Activated naive CD8-positive, alpha-beta T cell (primary cell): ENCODE measurements around the gene MYCT1.
"Not testable (repeated sequence)": the region's sequence is repeated elsewhere in the genome, so short reads cannot be mapped to it uniquely, and the experiment has no call there.

Source experiments
- H3K27ac Mint-ChIP-seq: one replicate; pipeline ENCODE4 v1.8.0; 2021; ENCODE audit warnings: mixed read lengths
- H3K27me3 Mint-ChIP-seq: one replicate; pipeline ENCODE4 v1.8.0; 2021; ENCODE audit warnings: mixed read lengths
- H3K36me3 Mint-ChIP-seq: one replicate; pipeline ENCODE4 v1.8.0; 2021; ENCODE audit warnings: mixed read lengths
- H3K4me1 Mint-ChIP-seq: one replicate; pipeline ENCODE4 v1.8.0; 2021; ENCODE audit warnings: low read depth, mixed read lengths
- H3K4me3 Mint-ChIP-seq: one replicate; pipeline ENCODE4 v1.8.0; 2021; ENCODE audit warnings: mild to moderate bottlenecking, mixed read lengths
- H3K9me3 Mint-ChIP-seq: one replicate; pipeline ENCODE4 v1.8.0; 2021; ENCODE audit warnings: low read depth, mixed read lengths

MYCT1 gene

DNA sequence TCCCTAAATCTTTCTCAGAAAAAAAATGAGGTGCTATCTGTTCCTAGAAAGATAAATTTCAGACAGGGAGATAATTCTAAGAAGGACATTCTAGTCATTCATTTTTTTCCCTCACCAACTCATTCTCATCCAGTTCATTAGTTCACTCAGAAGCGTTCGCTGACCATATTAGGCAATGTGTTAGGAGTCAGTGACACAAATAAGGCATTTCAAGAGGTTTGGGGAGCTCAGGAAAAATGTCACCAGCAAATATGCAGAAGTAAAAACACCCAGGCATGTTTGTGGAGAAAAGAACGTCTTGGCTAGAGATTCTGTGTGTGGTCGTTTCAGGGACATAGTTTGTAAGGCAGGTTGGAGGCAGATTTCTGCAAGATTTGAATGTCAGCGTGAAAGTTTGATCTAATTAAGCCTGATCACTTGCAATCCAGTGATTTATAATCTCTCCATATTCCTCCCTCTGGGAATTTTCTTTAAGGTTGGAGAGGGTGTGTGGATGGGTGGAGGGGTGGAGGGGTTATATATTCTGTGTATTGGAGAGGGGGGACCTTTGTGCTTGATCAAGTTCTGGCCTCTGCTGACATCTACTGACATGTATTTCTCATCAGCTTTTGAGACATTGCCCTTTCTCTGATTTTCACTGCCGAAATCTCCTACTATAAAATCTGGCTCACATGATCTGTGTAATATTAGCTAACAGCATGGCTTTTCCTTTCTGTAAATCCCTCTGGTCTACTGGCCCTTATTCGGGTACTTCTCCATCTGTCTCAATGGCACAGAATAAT lies 3.6 kb downstream of the MYCT1 start:
- Mint-ChIP-seq H3K27ac (no peak overlapping the region), H3K27me3 (peaks cover 11% of the 10 kb centered on the region)

DNA sequence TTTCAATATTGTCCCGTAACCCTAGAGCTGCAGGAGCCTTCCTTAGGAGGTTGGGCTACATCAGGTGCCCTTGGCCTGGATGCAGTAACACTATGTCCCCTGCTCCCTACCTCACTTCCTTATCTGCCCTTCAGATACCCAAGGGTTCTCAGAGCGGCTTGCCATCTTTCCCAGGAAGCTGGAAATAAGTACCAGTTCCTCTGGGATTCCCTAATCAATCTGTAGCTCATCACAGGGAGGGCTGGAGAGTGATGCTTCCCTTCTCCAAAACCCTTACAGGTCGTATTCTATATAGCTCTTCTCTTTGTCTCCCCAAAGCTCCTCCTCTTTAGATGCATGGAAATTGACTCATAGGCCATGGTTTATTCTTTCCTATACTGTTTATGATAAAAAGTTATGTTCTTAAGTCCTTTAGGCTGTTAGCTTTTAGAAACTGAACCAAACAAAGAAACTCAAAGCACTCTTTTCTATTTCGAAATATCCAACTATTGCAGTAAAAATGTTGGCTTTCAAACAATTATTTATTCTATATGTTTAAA lies 4.2 kb downstream of the MYCT1 start:
- Mint-ChIP-seq H3K27ac (no peak overlapping the region), H3K36me3 (no peaks in the 10 kb centered on the region), H3K4me3 (no peak overlapping the region), H3K27me3 (peaks cover 11% of the 10 kb centered on the region), H3K9me3 (no peaks in the 10 kb centered on the region), H3K4me1 (no peaks in the 10 kb centered on the region)

More for the DNA sequence above, 3.6 kb downstream of the MYCT1 start:
- Mint-ChIP-seq H3K36me3 (no peaks in the 10 kb centered on the region), H3K4me1 (no peaks in the 10 kb centered on the region), H3K9me3 (no peaks in the 10 kb centered on the region), H3K4me3 (no peak overlapping the region)

DNA sequence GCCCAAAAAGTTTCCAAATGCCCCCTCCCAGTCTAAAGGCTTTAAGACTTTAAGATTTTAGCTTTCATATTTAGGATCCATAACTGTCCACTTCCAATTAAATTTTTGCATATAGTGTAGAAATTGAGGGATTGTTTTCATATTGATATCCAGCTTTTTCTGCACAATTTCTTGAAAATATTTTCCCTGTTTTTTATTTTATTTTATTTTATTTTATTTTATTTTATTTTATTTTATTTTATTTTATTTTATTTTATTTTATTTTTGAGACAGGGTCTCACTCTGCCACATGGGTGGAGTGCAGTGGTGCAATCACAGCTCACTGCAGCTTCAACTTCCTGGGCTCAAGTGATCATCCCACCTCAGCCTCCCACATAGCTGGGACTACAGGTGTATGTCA lies 6.1 kb downstream of the MYCT1 start:
- not testable (repeated sequence) for H3K36me3 Mint-ChIP-seq, H3K9me3 Mint-ChIP-seq, H3K4me3 Mint-ChIP-seq, H3K27me3 Mint-ChIP-seq, H3K4me1 Mint-ChIP-seq, H3K27ac Mint-ChIP-seq

DNA sequence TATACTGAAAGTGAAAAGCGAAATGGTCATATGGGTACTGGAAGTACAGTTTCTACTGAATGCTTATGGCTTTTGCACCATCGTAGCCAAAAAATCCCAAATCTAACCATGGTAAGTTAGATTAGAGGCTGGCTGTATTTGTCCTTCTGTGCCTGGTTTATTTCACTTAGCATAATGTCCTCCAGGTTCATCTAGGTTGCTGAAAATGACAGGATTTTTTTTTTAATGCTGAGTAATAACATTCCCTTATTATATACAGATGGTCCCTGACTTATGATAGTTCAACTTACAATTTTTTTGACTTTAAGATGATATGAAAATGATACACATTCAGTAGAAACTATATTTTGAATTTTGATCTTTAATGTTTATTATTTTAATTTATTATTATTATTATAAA lies 7.6 kb downstream of the MYCT1 start:
- H3K36me3 Mint-ChIP-seq = no peaks in the 10 kb centered on the region
- H3K4me1 Mint-ChIP-seq = no peaks in the 10 kb centered on the region
- H3K4me3 Mint-ChIP-seq = no peak overlapping the region
- peaks cover 4% of the 10 kb centered on the region for H3K27me3 Mint-ChIP-seq
- no peaks in the 10 kb centered on the region for H3K9me3 Mint-ChIP-seq
- no peak overlapping the region for H3K27ac Mint-ChIP-seq

DNA sequence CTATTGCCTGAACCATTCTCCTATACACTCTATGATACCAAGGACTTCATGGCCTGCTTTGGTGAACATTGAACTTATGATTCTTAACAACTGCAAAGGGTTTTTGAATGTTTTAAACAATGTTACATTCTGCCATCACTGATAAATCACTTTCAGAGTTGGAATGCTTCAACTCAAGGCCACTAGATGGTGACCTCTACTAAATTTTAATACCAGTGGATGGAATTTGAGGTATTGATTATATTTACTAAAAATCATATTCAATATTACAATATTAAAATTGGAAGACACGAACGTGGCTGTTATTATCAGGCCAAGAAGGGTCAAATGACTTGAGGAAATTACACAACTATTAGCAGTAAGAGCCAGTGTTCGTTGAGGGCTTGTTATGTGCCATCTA lies 18.6 kb downstream of the MYCT1 start:
- Mint-ChIP-seq H3K27ac (no peak overlapping the region), H3K4me3 (no peak overlapping the region), H3K9me3 (peaks cover 10% of the 10 kb centered on the region), H3K4me1 (no peaks in the 10 kb centered on the region), H3K27me3 (no peaks in the 10 kb centered on the region), H3K36me3 (no peaks in the 10 kb centered on the region)

DNA sequence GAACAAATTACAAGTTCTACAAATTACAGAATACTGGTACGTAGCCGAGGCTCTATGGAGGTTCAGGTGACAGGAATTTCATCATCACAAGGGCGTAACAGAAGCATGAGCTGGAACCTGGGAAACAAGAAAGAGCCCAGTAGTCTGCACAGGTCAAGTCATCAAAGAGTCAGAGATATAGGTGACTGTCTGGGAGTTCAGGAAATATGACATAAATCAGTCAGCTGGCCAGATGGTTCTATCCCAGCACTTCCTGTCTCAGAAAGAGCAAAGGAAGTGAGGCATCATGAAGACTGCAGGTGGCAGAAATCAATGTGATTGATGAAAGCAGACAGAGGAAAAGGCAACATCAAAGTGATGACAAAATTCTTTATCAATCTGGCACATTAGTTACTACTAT lies 23.3 kb downstream of the MYCT1 start:
- Mint-ChIP-seq H3K27me3 (peaks cover 1% of the 10 kb centered on the region), H3K36me3 (no peaks in the 10 kb centered on the region), H3K4me1 (no peaks in the 10 kb centered on the region), H3K9me3 (no peaks in the 10 kb centered on the region), H3K4me3 (no peak overlapping the region), H3K27ac (no peak overlapping the region)

DNA sequence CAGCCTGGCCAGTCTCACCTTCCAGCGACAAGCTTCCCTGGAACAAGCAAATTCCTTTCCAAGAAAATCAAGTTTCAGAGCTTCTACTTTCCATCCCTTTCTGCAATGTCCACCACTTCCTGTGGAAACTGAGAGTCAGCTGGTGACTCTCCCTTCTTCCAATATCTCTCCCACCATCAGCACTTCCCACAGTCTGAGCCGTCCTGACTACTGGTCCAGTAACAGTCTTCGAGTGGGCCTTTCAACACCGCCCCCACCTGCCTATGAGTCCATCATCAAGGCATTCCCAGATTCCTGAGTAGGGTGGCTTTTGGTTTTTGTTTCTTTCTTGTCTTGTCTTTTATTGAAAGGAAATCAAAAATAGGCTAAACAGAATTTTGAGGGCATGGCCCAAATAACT lies 24.3 kb downstream of the MYCT1 start:
- H3K9me3 Mint-ChIP-seq = no peaks in the 10 kb centered on the region
- H3K27ac Mint-ChIP-seq = no peak overlapping the region
- no peak overlapping the region for H3K4me3 Mint-ChIP-seq

DNA sequence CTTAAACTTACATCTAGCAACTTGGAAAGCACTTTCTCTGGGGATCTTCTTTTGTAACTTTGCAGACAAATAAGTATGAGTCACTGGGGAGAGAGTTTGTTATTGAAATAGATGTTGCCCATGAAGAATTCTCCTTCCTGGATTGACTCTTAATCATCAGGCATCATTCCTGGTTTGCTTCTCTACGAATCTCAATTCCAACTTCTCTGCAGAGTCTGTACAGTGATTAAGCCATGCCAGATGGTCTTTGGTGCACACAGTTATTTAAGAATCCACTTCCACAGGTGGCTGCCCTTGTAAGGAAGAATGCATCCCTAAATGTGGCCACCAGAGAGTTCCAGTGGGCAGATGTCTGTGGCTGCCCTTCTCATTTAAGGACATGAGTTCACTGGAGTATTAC lies 25.7 kb downstream of the MYCT1 start:
- Mint-ChIP-seq H3K4me1 (no peaks in the 10 kb centered on the region), H3K4me3 (no peak overlapping the region)

More for the DNA sequence above, 24.3 kb downstream of the MYCT1 start:
- Mint-ChIP-seq H3K4me1 (no peaks in the 10 kb centered on the region), H3K36me3 (no peaks in the 10 kb centered on the region), H3K27me3 (peaks cover 1% of the 10 kb centered on the region)

DNA sequence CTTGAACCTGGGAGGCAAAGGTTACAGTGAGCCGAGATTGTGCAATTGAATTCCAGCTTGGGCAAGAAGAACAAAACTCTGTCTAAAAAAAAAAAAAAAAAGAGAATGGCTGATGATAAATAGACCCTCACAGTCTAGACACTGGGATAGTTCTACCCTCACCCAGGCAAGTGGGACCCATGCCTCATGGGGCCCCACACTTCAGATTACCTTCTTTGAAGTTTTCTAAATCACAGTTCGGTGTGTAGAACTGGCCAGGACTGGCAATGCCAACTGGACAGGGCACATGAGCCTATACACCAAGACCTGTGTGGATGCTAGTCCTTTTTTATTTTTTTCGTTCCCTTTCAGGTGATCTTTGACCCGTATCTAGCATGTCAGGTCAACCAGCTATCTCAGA lies 28.6 kb downstream of the MYCT1 start:
- no peaks in the 10 kb centered on the region for H3K36me3 Mint-ChIP-seq
- H3K27ac Mint-ChIP-seq = no peak overlapping the region
- H3K9me3 Mint-ChIP-seq = no peaks in the 10 kb centered on the region
- H3K27me3 Mint-ChIP-seq = peaks cover 1% of the 10 kb centered on the region
- H3K4me1 Mint-ChIP-seq = no peaks in the 10 kb centered on the region
- no peak overlapping the region for H3K4me3 Mint-ChIP-seq

More for the DNA sequence above, 25.7 kb downstream of the MYCT1 start:
- Mint-ChIP-seq H3K9me3 (no peaks in the 10 kb centered on the region), H3K27ac (no peak overlapping the region), H3K27me3 (peaks cover 1% of the 10 kb centered on the region), H3K36me3 (no peaks in the 10 kb centered on the region)

DNA sequence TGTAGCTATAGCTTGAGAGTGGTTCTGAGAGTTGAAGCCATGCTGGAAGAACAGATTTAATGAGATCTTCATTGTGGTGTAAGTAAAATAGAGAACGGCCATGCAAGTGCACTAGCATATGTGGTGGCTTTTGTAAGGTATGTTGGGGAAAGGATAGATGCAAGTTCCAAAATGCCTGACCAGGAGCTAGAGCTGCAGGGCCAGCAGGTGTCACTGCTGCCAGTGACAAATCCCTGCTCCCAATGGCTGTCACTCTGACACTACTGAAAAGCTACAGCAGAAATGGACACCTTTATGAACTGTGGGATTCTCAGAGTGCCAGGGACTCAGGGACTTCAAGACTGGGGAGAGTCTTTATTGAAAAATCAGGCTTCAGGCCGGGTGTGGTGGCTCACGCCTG lies 29.8 kb downstream of the MYCT1 start:
- Mint-ChIP-seq H3K4me3 (no peak overlapping the region), H3K27me3 (no peaks in the 10 kb centered on the region), H3K36me3 (no peaks in the 10 kb centered on the region), H3K4me1 (no peaks in the 10 kb centered on the region), H3K27ac (no peak overlapping the region), H3K9me3 (no peaks in the 10 kb centered on the region)

DNA sequence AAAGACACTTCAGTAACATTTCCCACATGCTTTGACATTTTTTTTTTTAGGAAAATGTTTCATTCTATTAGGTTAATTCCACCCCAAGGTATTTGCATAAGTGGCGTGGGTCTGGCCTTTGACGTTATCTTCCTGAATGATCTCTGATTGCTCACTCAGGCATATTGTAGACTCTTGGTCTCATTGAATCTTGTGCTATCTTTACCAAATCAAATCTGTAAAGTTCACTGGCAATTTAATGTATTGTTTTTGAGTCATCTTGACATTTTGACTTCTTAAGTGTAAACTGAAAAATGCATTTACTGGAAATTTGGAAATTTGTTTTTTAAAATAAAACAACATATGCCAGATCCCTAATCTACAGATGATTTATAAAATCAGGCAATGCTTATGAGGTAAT lies 36.9 kb downstream of the MYCT1 start:
- no peaks in the 10 kb centered on the region for H3K4me1 Mint-ChIP-seq
- H3K27ac Mint-ChIP-seq = no peak overlapping the region
- no peak overlapping the region for H3K4me3 Mint-ChIP-seq
- H3K27me3 Mint-ChIP-seq = no peaks in the 10 kb centered on the region
- H3K36me3 Mint-ChIP-seq = no peaks in the 10 kb centered on the region
- H3K9me3 Mint-ChIP-seq = no peaks in the 10 kb centered on the region

DNA sequence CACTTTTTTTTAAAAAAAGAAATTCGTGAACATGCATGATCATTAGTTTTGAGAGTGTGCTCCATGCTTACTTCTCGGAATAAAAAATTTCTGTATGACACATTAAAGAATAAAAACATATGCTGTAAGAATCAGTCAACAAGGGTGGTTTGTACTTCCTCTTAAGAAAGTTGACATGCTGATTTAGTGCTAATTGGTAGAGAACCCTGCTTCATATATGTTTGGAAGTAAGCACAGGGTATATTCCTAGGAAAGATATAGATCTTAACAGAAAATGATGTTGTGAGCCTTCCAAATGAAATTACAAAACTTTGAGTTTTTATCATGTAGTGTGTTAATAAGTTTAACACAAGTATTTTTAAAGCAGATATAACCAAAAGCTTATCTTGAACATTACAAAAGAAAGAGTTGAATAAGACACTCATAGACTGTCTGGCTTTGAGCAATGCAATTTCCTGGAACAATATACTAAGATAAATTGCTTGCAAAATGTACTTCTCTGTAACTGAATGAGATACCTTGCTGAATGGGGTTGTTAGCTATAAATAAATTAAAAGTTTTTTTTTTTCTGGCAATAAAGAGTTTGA lies 39.1 kb downstream of the MYCT1 start:
- no peak overlapping the region for H3K27ac Mint-ChIP-seq
- H3K9me3 Mint-ChIP-seq = no peaks in the 10 kb centered on the region
- H3K4me3 Mint-ChIP-seq = no peak overlapping the region
- no peaks in the 10 kb centered on the region for H3K27me3 Mint-ChIP-seq
- no peaks in the 10 kb centered on the region for H3K36me3 Mint-ChIP-seq
- H3K4me1 Mint-ChIP-seq = no peaks in the 10 kb centered on the region

DNA sequence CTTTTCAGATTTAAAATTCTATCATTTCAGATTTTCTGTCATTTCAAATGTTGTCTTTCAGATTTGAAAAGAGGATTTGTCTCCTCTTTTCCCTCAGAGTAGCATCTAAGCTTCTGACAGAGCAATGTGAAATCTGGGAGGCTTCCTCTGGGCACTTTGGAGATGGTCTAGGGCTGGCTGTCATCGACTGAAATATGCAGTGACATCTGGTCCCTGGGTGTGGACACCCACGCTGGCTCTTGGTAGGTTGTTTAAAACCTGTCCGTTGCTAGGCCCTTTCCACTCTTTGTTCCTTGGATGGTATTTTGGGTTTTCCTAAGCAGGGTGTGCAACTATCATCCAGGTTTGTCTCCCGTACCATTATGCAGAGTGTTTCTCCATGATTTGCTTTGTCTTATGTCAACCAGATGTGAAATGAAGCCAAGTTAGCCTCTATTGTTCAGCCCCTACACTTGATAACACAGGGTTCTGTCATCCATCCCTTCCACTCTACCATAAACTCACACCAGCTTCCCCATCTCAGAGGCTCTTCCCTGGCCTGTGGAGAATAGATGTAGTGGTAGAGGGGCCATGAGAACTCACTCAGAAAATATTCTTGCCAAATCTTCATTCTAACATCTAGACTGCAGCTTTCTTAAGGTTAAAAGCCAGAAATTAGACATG lies 47.9 kb downstream of the MYCT1 start:
- Mint-ChIP-seq H3K9me3 (no peaks in the 10 kb centered on the region), H3K27ac (no peak overlapping the region), H3K27me3 (no peaks in the 10 kb centered on the region), H3K4me3 (no peak overlapping the region), H3K36me3 (no peaks in the 10 kb centered on the region), H3K4me1 (no peaks in the 10 kb centered on the region)

DNA sequence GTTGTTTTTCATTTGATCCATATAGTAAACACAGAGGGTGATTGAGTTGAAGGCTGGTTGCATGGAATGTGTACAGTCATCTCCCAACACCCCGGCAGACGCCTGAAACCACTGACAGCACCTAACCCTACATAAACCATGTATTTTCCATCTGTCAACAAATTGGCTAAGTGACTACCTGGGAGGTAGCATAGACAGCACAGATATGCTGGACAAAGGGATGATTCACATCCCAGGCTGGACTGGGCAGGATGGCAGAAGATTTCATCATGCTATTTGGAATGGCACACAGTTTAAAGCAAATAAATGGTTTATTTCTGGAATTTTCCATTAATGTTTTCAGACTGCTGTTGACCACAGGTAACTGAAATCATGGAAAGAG lies 48.5 kb downstream of the MYCT1 start:
- Mint-ChIP-seq H3K4me1 (no peaks in the 10 kb centered on the region), H3K27me3 (no peaks in the 10 kb centered on the region), H3K9me3 (no peaks in the 10 kb centered on the region), H3K4me3 (no peak overlapping the region), H3K27ac (no peak overlapping the region), H3K36me3 (no peaks in the 10 kb centered on the region)

DNA sequence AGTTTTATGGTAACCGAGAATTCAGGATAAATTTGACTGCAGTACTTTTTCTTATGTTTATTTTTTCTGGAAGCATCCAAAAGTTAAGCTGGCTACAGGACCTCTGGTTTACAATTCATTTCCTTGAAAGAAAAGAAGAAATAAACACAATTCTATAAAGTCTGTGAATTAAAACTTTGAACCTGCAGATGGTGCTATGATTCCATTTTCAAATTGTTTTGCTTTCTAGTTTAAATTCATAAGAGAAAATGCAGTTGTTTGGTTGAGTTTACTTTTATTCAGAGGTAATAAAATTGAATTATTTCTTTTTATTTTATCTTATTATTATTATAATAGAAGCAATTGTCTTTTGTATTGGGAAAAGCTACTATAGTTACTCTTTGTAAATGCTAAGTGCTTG lies 51.1 kb downstream of the MYCT1 start:
- no peaks in the 10 kb centered on the region for H3K36me3 Mint-ChIP-seq
- no peaks in the 10 kb centered on the region for H3K27me3 Mint-ChIP-seq
- H3K4me1 Mint-ChIP-seq = no peaks in the 10 kb centered on the region
- no peak overlapping the region for H3K27ac Mint-ChIP-seq
- no peaks in the 10 kb centered on the region for H3K9me3 Mint-ChIP-seq
- no peak overlapping the region for H3K4me3 Mint-ChIP-seq
